NB4 (cell line): ENCODE results near the gene MRPL18.

Experiments
- DNase-seq: peaks from one replicate; pipeline ENCODE4 v3.0.0; 2010; ENCODE audit warnings: low read depth
- H3K4me3 ChIP-seq: one replicate; pipeline ENCODE4 v1.5.1; 2011; ENCODE audit warnings: mild to moderate bottlenecking, low read depth, low read length, moderate library complexity
- CTCF ChIP-seq: IDR thresholded peaks from one replicate; pipeline ENCODE4 v1.5.1; 2012; ENCODE audit warnings: low read depth, low read length
- MAX ChIP-seq: IDR thresholded peaks from 2 replicates; pipeline ENCODE4 v1.6.1; 2011; ENCODE audit warnings: low read depth, low read length
- MYC ChIP-seq: IDR thresholded peaks from 2 replicates; pipeline ENCODE4 v1.6.1; 2011; ENCODE audit warnings: low read depth, low read length
- POLR2A ChIP-seq: IDR thresholded peaks from 2 replicates; pipeline ENCODE4 v1.6.1; 2011; ENCODE audit warnings: mild to moderate bottlenecking; ENCODE audit not compliant: insufficient read length; ENCODE audit errors: extremely low read depth

Gene MRPL18

GRCh38 chr6:159769470-159769869 is 20.8 kb upstream of the MRPL18 start:
- TF ChIP-seq MAX, result no peak
- no peak for TF ChIP-seq CTCF
- no peak for TF ChIP-seq POLR2A
- TF ChIP-seq MYC, result no peak
- no peak for DNase-seq
- H3K4me3 ChIP-seq, result no peak overlapping the region

GRCh38 chr6:159772196-159772595 is 18.1 kb upstream of the MRPL18 start:
- TF ChIP-seq POLR2A (no peak), MYC (no peak), CTCF (no peak), MAX (no peak)
- H3K4me3 ChIP-seq, result no peak overlapping the region
- DNase-seq, result no peak

GRCh38 chr6:159777240-159777904 is 12.9 kb upstream of the MRPL18 start:
- H3K4me3 ChIP-seq, result no peak overlapping the region

GRCh38 chr6:159778131-159778530 is 12.1 kb upstream of the MRPL18 start:
- no peak for TF ChIP-seq POLR2A
- TF ChIP-seq MAX, result no peak
- TF ChIP-seq CTCF, result no peak
- no peak for TF ChIP-seq MYC
- DNase-seq, result no peak
- no peak overlapping the region for H3K4me3 ChIP-seq

More at GRCh38 chr6:159777240-159777904, 12.9 kb upstream of the MRPL18 start:
- TF ChIP-seq MYC (no peak), CTCF (no peak), MAX (no peak), POLR2A (no peak)
- DNase-seq, result no peak

- no peak overlapping the region for H3K4me3 ChIP-seq
Measured at GRCh38 chr6:159778542-159779103, 11.6 kb upstream of the MRPL18 start.

More at GRCh38 chr6:159778542-159779103, 11.6 kb upstream of the MRPL18 start:
- no peak for DNase-seq
- TF ChIP-seq MAX, result no peak
- no peak for TF ChIP-seq CTCF
- TF ChIP-seq POLR2A, result no peak
